ENCODE results near the gene PTGES2. TPM values are rescaled to one million over a fixed set of nuclear protein-coding genes. Genes with fewer than 3 reads are reported as not detected.

Gene PTGES2
- total and polyA plus RNA-seq, 11 donors: 116 to 179 (median 139) TPM

DNA sequence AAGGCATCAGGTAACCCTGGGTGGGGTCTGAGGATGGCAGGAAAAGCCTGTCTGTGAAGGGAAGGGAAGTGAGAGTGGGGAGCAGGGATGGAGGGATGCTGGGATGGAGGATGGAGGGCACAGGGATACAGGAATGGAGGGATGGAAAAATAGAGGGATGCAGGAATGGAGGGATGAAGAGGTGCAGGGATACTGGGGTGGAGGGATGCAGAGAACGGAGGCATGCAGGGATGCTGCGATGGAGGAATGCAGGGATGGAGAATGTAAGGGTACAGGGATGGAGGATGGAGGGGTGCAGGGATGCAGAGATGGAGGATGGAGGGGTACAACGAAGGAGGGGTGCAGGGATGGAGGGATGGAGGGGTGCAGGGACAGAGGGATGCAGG is 9.1 kb downstream of the PTGES2 start:
- H3K27me3 ChIP-seq: no peaks in the 10 kb centered on the region
- peaks cover 0 to 51% (median 39%) of the 10 kb centered on the region in 9 donors for H3K36me3 ChIP-seq
- H3K4me3 ChIP-seq: no peak overlapping the region
- WGBS, 4 donors: 41 to 53% (median 48%) methylated on average over 3 of the region's 3 CpGs
- TF ChIP-seq, protein P1, sequence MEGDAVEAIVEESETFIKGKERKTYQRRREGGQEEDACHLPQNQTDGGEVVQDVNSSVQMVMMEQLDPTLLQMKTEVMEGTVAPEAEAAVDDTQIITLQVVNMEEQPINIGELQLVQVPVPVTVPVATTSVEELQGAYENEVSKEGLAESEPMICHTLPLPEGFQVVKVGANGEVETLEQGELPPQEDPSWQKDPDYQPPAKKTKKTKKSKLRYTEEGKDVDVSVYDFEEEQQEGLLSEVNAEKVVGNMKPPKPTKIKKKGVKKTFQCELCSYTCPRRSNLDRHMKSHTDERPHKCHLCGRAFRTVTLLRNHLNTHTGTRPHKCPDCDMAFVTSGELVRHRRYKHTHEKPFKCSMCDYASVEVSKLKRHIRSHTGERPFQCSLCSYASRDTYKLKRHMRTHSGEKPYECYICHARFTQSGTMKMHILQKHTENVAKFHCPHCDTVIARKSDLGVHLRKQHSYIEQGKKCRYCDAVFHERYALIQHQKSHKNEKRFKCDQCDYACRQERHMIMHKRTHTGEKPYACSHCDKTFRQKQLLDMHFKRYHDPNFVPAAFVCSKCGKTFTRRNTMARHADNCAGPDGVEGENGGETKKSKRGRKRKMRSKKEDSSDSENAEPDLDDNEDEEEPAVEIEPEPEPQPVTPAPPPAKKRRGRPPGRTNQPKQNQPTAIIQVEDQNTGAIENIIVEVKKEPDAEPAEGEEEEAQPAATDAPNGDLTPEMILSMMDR (IDR thresholded peaks at IDR 0.05): no peak
- no peak for TF ChIP-seq POLR2A (IDR thresholded peaks at IDR 0.05)
- H3K27ac ChIP-seq: no peak overlapping the region
- DNase-seq: peak in 1 of 5 donors; percentile 20
- H3K4me1 ChIP-seq: peaks cover 0 to 10% (median 6%) of the 10 kb centered on the region in 12 donors
- no peaks in the 10 kb centered on the region for H3K9me3 ChIP-seq
- no peak for ATAC-seq
- intact Hi-C loops (cut with DNase I): loop anchor here in 6 of 10 donors (2.0 to 5.0 kb wide), 4 partner anchors 36 to 176 kb away; no protein-coding TSS in a partner anchor

DNA sequence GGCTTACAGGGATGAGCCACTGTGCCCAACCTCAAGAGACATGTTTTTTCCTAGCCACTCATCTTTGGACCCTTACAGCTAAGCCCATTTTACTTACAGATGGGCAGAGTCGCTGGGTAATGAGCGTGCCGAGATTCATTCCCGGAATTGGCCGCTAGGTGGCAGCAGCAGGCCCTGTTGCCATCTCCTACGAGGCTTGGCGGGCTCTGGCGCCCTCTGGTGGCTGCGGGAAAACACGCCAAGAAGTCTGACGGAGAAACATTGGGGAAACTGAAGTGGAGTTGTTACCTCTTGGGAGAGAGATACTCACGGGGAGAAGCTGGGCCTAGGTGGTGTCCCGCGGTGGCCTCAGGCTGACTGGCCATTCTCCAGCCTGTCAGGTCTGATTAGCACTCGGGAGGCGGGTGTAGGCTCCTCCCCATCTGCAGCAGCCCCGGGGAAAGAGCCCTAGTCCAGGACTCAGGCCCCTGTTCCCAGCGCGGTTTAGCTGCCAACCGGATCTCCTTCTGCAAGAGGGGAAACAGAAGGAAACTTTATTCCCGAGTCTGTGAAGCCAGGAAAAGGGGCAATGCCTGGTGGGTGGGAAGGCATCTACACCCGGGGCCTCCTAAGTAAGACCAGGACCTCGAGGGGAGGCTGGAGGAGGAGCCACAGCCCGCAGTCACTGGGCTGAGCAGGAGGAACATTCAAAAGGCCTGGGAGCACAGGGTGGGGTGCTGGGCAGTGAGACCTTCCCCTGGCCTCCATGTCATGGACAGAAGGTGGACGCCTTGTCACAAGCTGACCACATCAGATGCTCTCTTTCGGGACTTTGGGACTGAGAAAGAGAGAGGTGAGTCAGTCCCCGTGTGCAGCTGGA is 9.7 kb downstream of the PTGES2 start:
- no peaks in the 10 kb centered on the region for H3K27me3 ChIP-seq
- no peaks in the 10 kb centered on the region for H3K9me3 ChIP-seq
- TF ChIP-seq, protein P1 (IDR thresholded peaks at IDR 0.05): peak in 11 of 12 donors; percentile 99 to 100 (median 100)
- peak in 1 of 2 donors; percentile 17 for TF ChIP-seq POLR2A (IDR thresholded peaks at IDR 0.05)
- intact Hi-C loops (cut with DNase I): loop anchor here (2.0 to 5.0 kb wide), 5 partner anchors 36 to 176 kb away; no protein-coding TSS in a partner anchor
- H3K4me1 ChIP-seq: peaks cover 0 to 10% (median 6%) of the 10 kb centered on the region in 12 donors
- peak overlapping the region in 1 of 12 donors; percentile 18 for H3K27ac ChIP-seq
- peaks cover 0 to 45% (median 39%) of the 10 kb centered on the region in 9 donors for H3K36me3 ChIP-seq
- 9 to 12% (median 10%) methylated on average over 27 of the region's 27 CpGs for WGBS, 4 donors
- ATAC-seq (peak; percentile 26 to 73 (median 62)), DNase-seq (peak; percentile 90 to 97 (median 93))
- peak overlapping the region in 4 of 12 donors; percentile 7 to 28 (median 16) for H3K4me3 ChIP-seq

DNA sequence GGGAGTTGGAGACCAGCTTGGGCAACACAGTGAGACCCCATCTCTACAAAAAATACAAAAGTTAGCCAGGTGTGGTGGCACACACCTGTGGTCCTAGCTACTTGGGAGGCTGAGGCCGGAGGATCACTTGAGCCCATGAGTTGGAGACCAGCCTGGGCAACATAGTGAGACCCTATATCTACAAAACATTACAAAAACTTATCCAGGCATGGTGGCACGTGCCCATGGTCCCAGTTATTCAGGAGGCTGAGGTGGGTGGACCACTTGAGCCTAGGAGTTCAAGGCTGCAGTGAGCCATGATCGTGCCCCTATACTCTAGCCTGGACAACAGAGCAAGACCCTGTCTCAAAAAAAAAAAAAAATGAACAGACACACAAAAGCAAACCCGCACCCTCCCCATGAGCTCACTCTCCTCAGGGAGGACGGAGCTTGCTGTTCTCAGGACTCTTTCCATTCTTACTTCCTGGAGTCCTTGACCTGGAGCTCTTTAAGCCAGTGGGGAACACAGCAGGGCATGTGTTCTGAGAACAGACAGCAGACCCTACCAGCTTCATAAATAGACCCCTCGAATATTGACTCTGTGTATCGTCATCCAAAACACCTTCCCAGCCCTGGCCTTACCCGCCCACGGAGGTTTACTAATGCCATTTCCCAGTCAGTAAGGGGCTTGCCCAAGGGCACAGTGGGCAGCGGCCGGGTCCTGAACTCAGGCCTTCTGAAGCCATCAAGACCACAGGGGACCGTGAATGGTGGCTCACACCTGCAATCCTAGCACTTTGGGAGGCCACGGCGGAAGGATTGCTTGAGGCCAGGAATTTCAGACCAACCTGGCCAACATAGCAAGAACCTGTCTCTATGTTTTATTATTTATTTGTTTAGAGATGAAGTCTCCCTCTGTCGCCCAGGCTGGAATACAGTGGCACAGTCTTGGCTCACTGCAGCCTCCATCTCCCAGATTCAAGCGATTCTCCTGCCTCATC is 11.1 kb downstream of the PTGES2 start:
- DNase-seq: peak in 3 of 5 donors; percentile 14 to 22 (median 18)
- WGBS, 4 donors: 85 to 91% (median 87%) methylated on average over 14 to 16 of the region's 16 CpGs
- intact Hi-C loops (cut with DNase I): loop anchor here (2.0 to 5.0 kb wide), 5 partner anchors 34 to 174 kb away; no protein-coding TSS in a partner anchor

More for the DNA sequence above, 11.1 kb downstream of the PTGES2 start:
- Histone ChIP-seq H3K4me3 (no peak overlapping the region), H3K27ac (no peak overlapping the region), H3K4me1 (peaks cover 0 to 10% (median 6%) of the 10 kb centered on the region in 12 donors), H3K9me3 (no peaks in the 10 kb centered on the region), H3K27me3 (no peaks in the 10 kb centered on the region), H3K36me3 (peaks cover 0 to 37% (median 25%) of the 10 kb centered on the region in 9 donors)
- TF ChIP-seq, protein P1 (IDR thresholded peaks at IDR 0.05): no peak
- TF ChIP-seq POLR2A (IDR thresholded peaks at IDR 0.05): no peak
- no peak for ATAC-seq
